SH-SY5Y (cell line): ENCODE data around the gene ARHGAP35.

ENCODE experiments used
- GATA2 ChIP-seq: IDR thresholded peaks from 2 replicates; pipeline ENCODE4 v1.6.1; 2011; ENCODE audit warnings: mild to moderate bottlenecking, low read depth, low read length
- GATA3 ChIP-seq: IDR thresholded peaks from 2 replicates; pipeline ENCODE4 v1.6.1; 2011; ENCODE audit warnings: low read depth, mild to moderate bottlenecking, low read length, moderate library complexity

DNA sequence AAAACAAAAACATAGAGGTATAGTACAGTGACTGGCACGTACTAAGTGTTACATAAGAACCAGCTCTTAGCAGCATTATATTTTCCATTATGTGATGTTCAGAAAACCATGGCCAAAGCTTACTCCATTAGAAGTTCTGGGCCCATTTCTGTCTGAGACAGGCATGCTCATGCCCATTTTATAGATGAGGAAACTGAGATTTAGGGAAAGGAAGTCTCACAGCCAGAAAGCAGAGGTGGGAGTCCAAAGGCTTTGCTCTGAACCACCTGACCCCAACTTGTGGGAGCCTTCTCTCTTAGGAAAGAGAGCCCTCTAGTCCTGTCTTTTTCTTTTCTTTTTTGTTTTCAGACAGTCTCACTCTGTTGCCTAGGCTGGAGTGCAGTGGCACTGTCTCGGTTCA lies 12.4 kb upstream of the ARHGAP35 start:
- TF ChIP-seq GATA2: no peak
- no peak for TF ChIP-seq GATA3
